D341Med (cell line): ENCODE data around the gene OPN1MW2.
"Not testable (repeated sequence)": the region's sequence is repeated elsewhere in the genome, so short reads cannot be mapped to it uniquely, and the experiment has no call there.

Source experiments
- DNase-seq: peaks from one replicate; pipeline ENCODE4 v3.0.0; 2012; ENCODE audit warnings: low spot score

The OPN1MW2 gene

DNA sequence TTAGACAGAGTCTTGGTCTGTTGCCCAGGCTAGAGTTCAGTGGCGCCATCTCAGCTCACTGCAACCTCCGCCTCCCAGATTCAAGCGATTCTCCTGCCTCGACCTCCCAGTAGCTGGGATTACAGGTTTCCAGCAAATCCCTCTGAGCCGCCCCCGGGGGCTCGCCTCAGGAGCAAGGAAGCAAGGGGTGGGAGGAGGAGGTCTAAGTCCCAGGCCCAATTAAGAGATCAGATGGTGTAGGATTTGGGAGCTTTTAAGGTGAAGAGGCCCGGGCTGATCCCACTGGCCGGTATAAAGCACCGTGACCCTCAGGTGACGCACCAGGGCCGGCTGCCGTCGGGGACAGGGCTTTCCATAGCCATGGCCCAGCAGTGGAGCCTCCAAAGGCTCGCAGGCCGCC, at the start of gene OPN1MW2:
Gene OPN1MW2 (plus strand): TSS at position 301 of the 400 bp plus-strand sequence. CDS start 60 bp downstream, at position 361.
- not testable (repeated sequence) for DNase-seq

GRCh38 chrX:154172535-154172943, 47.0 kb upstream of the OPN1MW2 start:
- not testable (repeated sequence) for DNase-seq

GRCh38 chrX:154174356-154174755, 45.2 kb upstream of the OPN1MW2 start:
- DNase-seq, result not testable (repeated sequence)

DNA sequence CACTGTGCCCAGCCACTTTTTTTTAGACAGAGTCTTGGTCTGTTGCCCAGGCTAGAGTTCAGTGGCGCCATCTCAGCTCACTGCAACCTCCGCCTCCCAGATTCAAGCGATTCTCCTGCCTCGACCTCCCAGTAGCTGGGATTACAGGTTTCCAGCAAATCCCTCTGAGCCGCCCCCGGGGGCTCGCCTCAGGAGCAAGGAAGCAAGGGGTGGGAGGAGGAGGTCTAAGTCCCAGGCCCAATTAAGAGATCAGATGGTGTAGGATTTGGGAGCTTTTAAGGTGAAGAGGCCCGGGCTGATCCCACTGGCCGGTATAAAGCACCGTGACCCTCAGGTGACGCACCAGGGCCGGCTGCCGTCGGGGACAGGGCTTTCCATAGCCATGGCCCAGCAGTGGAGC, 37.3 kb upstream of the OPN1MW2 start, which contains the start of gene OPN1MW:
Gene OPN1MW (plus strand): TSS at position 301 of the 400 bp plus-strand sequence. CDS start 82 bp downstream, at position 383.
- not testable (repeated sequence) for DNase-seq

GRCh38 chrX:154183794-154184193, 35.8 kb upstream of the OPN1MW2 start:
- DNase-seq, result not testable (repeated sequence)

GRCh38 chrX:154192846-154193245, 26.7 kb upstream of the OPN1MW2 start:
- DNase-seq, result not testable (repeated sequence)

GRCh38 chrX:154194316-154194715, 25.2 kb upstream of the OPN1MW2 start:
- DNase-seq, result not testable (repeated sequence)

DNA sequence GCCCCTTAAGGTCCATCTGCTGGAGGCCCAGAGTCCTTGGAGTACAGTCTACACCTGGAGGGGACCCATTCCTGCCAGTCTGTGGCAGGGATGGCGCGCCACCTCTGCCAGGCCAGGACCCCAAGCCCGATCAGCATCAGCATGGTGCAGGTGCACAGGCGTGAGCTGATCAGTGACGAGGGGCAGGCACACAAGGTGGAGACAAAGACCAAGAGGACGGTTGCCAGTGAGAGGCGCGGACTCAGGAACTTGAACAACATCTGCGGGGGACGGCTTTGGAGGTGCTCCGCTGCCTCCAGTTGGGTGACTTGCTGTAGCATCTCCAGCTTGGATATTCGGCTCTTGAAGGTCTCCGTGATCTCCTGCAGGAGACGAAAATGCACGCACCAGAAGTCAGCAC, 23.1 kb upstream of the OPN1MW2 start:
- DNase-seq, result not testable (repeated sequence)

GRCh38 chrX:154209670-154210418, 9.7 kb upstream of the OPN1MW2 start:
- DNase-seq, result not testable (repeated sequence)

- DNase-seq, result not testable (repeated sequence)
These were observed 8.5 kb upstream of the OPN1MW2 start for GRCh38 chrX:154211057-154211456.

GRCh38 chrX:154211499-154211898, 8.1 kb upstream of the OPN1MW2 start:
- DNase-seq, result not testable (repeated sequence)

DNA sequence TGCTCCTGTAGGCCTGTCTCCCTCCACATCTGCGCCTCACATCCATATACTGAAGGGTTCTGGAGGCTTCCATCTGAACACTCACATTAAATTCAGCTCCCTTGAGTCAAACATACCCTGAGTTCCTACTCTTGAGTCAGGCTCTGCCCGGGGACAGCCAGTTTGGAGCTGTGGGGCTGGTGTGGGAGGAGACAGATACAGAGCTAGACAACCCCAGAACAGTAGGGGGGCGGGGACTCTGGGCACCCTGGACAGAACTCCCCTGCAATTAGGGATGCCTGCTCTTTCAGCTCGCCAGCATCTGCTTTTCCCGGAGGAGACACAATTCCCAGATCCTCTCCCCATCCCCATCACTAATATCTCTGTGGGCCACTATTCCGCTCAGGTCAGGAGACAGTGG, 5.7 kb downstream of the OPN1MW2 start:
- not testable (repeated sequence) for DNase-seq

GRCh38 chrX:154226706-154227105, 7.2 kb downstream of the OPN1MW2 start:
- not testable (repeated sequence) for DNase-seq

DNA sequence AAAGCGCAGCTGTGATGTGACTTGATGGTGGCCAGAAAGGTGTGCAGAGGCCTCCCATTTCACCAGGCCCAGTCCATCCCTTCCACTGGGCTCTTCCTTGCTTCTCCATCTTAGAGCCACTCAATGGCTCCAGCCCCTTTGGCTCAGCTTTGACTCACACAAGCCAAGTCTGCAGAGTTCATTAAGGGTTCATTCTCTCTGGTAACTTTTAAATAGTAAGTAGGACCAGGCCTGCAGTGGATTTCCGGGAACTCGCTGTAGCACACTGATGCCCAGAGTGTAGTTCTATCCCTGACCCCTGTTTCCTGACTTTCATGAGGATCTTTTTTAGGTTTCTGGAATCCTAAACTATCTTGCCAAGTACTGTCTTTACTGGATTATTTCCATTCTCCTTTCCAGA, 11.9 kb downstream of the OPN1MW2 start:
- DNase-seq, result not testable (repeated sequence)

- DNase-seq, result not testable (repeated sequence)
These were observed 14.1 kb downstream of the OPN1MW2 start for GRCh38 chrX:154233620-154234019.

GRCh38 chrX:154238939-154239559, 19.5 kb downstream of the OPN1MW2 start:
- not testable (repeated sequence) for DNase-seq

DNA sequence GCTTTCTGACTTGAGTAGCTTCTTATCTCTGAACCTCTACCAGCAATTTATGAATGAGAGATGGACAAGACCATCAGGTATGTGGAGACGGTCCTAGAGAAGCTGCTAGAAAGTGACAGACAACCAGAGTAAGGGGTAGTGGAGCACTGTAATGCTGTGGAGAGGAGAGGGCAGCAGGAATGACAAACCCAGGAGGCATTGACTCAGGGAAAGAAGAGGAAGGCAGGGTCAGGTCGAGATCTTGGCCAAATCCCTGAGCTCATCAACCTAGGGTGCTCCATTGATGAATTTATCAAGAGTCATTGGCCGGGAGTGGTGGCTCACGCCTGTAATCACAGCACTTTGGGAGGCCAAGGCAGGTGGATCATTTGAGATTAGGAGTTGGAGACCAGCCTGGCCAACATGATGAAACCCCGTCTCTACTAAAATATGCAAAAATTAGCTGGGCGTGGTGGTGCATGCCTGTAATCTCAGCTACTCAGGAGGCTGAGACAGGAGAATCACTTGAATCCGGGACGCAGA, 20.5 kb downstream of the OPN1MW2 start:
- DNase-seq, result not testable (repeated sequence)

GRCh38 chrX:154247377-154248045, 28.0 kb downstream of the OPN1MW2 start:
- not testable (repeated sequence) for DNase-seq

GRCh38 chrX:154248076-154248475, 28.5 kb downstream of the OPN1MW2 start:
- DNase-seq, result not testable (repeated sequence)

DNA sequence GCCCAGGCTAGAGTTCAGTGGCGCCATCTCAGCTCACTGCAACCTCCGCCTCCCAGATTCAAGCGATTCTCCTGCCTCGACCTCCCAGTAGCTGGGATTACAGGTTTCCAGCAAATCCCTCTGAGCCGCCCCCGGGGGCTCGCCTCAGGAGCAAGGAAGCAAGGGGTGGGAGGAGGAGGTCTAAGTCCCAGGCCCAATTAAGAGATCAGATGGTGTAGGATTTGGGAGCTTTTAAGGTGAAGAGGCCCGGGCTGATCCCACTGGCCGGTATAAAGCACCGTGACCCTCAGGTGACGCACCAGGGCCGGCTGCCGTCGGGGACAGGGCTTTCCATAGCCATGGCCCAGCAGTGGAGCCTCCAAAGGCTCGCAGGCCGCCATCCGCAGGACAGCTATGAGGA, 37.7 kb downstream of the OPN1MW2 start, which contains the start of gene OPN1MW3:
Gene OPN1MW3 (plus strand): TSS at position 301 of the 400 bp plus-strand sequence. CDS start 38 bp downstream, at position 339.
- not testable (repeated sequence) for DNase-seq

- DNase-seq, result not testable (repeated sequence)
These were observed 39.2 kb downstream of the OPN1MW2 start for GRCh38 chrX:154258711-154259110.

- DNase-seq, result not testable (repeated sequence)
These were observed 43.5 kb downstream of the OPN1MW2 start for GRCh38 chrX:154263072-154263471.
